HepG2 (cell line): ENCODE data around the gene HNRNPF. TPM values are rescaled to one million over a fixed set of nuclear protein-coding genes. Genes with fewer than 3 reads are reported as not detected.

Source experiments
- FLYWCH1 ChIP-seq: sonication (generic); formaldehyde crosslinking; IDR thresholded peaks from 2 replicates; pipeline ENCODE4 v1.8.1; 2023; ENCODE audit warnings: mild to moderate bottlenecking, missing genetic modification reagents
- HNRNPK ChIP-seq: fragments of 200-400 bp; formaldehyde crosslinking; IDR thresholded peaks from 2 replicates; pipeline ENCODE4 v1.6.1; 2018; ENCODE audit warnings: low read length, low read depth, moderate library complexity, mild to moderate bottlenecking; ENCODE audit not compliant: poor library complexity, severe bottlenecking
- HNRNPUL1 ChIP-seq: fragments of 200-400 bp; formaldehyde crosslinking; IDR thresholded peaks from 2 replicates; pipeline ENCODE4 v1.6.1; 2017; ENCODE audit warnings: low read depth, mild to moderate bottlenecking, low read length, moderate library complexity
- MEIS1 ChIP-seq: sonication (generic); formaldehyde crosslinking; IDR thresholded peaks from 2 replicates; pipeline ENCODE4 v1.9.0; 2021; ENCODE audit warnings: mild to moderate bottlenecking, missing genetic modification reagents, moderate library complexity, borderline replicate concordance
- NFIB ChIP-seq: sonication (generic); formaldehyde crosslinking; IDR thresholded peaks from 2 replicates; pipeline ENCODE4 v1.9.0; 2021; ENCODE audit warnings: missing genetic modification reagents, mild to moderate bottlenecking, borderline replicate concordance
- PRDM4 ChIP-seq: sonication (generic); formaldehyde crosslinking; IDR thresholded peaks from 2 replicates; pipeline ENCODE4 v1.9.0; 2021; ENCODE audit warnings: missing genetic modification reagents, borderline replicate concordance
- SIX4 ChIP-seq: sonication (generic); formaldehyde crosslinking; IDR thresholded peaks from 2 replicates; pipeline ENCODE4 v1.4.0; 2020; ENCODE audit warnings: missing genetic modification reagents
- SOX6 ChIP-seq, 2 experiments: fragments of 450-650 bp in 1 of 2; sonication (generic) in 1 of 2; formaldehyde crosslinking in 1 of 2; IDR thresholded peaks; 2 replicates each; pipeline versions ENCODE4 v1.4.0 to v1.6.1; 2017 to 2020; ENCODE audit warnings: antibody characterized with exemption in 1 of 2, mild to moderate bottlenecking in 1 of 2, missing genetic modification reagents in 1 of 2
- SSRP1 ChIP-seq: IDR thresholded peaks from 2 replicates; pipeline ENCODE4 v1.6.1; 2016; ENCODE audit warnings: control low read depth
- TMF1 ChIP-seq: sonication (generic); formaldehyde crosslinking; IDR thresholded peaks from 2 replicates; pipeline ENCODE4 v1.8.1; 2022; ENCODE audit warnings: low read depth, missing genetic modification reagents
- ZBTB42 ChIP-seq: sonication (generic); formaldehyde crosslinking; IDR thresholded peaks from 2 replicates; pipeline ENCODE4 v1.5.0; 2020; ENCODE audit warnings: mild to moderate bottlenecking, missing genetic modification reagents
- ZKSCAN8 ChIP-seq: IDR thresholded peaks from 2 replicates; pipeline ENCODE4 v1.6.1; 2016; ENCODE audit warnings: borderline replicate concordance, missing genetic modification reagents, missing compliant biosample characterization
- ZNF18 ChIP-seq: sonication (generic); formaldehyde crosslinking; IDR thresholded peaks from 2 replicates; pipeline ENCODE4 v1.8.0; 2022; ENCODE audit warnings: mild to moderate bottlenecking, missing genetic modification reagents; ENCODE audit not compliant: insufficient replicate concordance
- ZNF253 ChIP-seq: sonication (generic); formaldehyde crosslinking; IDR thresholded peaks from 2 replicates; pipeline ENCODE4 v1.8.0; 2022; ENCODE audit warnings: mild to moderate bottlenecking, missing genetic modification reagents, borderline replicate concordance
- ZNF30 ChIP-seq: sonication (generic); formaldehyde crosslinking; IDR thresholded peaks from 2 replicates; pipeline ENCODE4 v1.5.0; 2020; ENCODE audit warnings: mild to moderate bottlenecking, missing genetic modification reagents
- ZNF335 ChIP-seq: sonication (generic); formaldehyde crosslinking; IDR thresholded peaks from 2 replicates; pipeline ENCODE4 v1.4.0; 2020; ENCODE audit warnings: missing genetic modification reagents
- ZNF350 ChIP-seq: sonication (generic); formaldehyde crosslinking; IDR thresholded peaks from 2 replicates; pipeline ENCODE4 v1.4.0; 2020; ENCODE audit warnings: mild to moderate bottlenecking, low read depth, missing genetic modification reagents, borderline replicate concordance
- ZNF678 ChIP-seq: sonication (generic); formaldehyde crosslinking; IDR thresholded peaks from 2 replicates; pipeline ENCODE4 v1.4.0; 2020; ENCODE audit warnings: mild to moderate bottlenecking, missing genetic modification reagents
- ZNF761 ChIP-seq: sonication (generic); formaldehyde crosslinking; conservative IDR thresholded peaks from 2 replicates; pipeline ENCODE4 v1.4.0; 2020; ENCODE audit warnings: mild to moderate bottlenecking, missing genetic modification reagents
- polyA plus RNA-seq, 8 experiments: library from polyadenylated mRNA; depleted of rRNA in 3 of 8; stranded (reverse) in 7 of 8; unstranded in 1 of 8; fragments of >200 nt; fragmentation: Illumina TruSeq in 4 of 8; extraction: Trizol in 4 of 8; gene quantifications; 2 replicates each; pipeline versions ENCODE4 v1.2.1 to v1.2.3, GENCODE V29; 2011 to 2016; ENCODE audit warnings: low read depth in 4 of 8, missing spikeins in 1 of 8, mixed read lengths in 1 of 8; ENCODE audit not compliant: insufficient read depth in 1 of 8
- total RNA-seq, 5 experiments: library from RNA; depleted of rRNA; stranded (reverse); fragments of >200 nt; fragmentation: Illumina TruSeq; extraction: Trizol; gene quantifications; 2 replicates each; pipeline ENCODE4 v1.2.3, GENCODE V29; 2016; ENCODE audit warnings: low read depth in 1 of 5
- TF ChIP-seq, protein P1 (sequence below): sonication (generic); formaldehyde crosslinking; IDR thresholded peaks from 2 replicates; pipeline ENCODE4 v1.9.0; 2021; ENCODE audit warnings: missing genetic modification reagents, borderline replicate concordance
- TF ChIP-seq, protein P2 (sequence below): sonication (generic); formaldehyde crosslinking; IDR thresholded peaks from 2 replicates; pipeline ENCODE4 v1.8.0; 2022; ENCODE audit warnings: mild to moderate bottlenecking, missing genetic modification reagents, moderate library complexity

Gene HNRNPF
- total and polyA plus RNA-seq, 2 of the 13 experiments (the other 11 are each of a cell fraction or from before 2014, with no cell fraction given): 166 to 308 TPM

GRCh38 chr10:43408710-43409384, at the start of gene HNRNPF (continued):
- TF ChIP-seq, protein P1, sequence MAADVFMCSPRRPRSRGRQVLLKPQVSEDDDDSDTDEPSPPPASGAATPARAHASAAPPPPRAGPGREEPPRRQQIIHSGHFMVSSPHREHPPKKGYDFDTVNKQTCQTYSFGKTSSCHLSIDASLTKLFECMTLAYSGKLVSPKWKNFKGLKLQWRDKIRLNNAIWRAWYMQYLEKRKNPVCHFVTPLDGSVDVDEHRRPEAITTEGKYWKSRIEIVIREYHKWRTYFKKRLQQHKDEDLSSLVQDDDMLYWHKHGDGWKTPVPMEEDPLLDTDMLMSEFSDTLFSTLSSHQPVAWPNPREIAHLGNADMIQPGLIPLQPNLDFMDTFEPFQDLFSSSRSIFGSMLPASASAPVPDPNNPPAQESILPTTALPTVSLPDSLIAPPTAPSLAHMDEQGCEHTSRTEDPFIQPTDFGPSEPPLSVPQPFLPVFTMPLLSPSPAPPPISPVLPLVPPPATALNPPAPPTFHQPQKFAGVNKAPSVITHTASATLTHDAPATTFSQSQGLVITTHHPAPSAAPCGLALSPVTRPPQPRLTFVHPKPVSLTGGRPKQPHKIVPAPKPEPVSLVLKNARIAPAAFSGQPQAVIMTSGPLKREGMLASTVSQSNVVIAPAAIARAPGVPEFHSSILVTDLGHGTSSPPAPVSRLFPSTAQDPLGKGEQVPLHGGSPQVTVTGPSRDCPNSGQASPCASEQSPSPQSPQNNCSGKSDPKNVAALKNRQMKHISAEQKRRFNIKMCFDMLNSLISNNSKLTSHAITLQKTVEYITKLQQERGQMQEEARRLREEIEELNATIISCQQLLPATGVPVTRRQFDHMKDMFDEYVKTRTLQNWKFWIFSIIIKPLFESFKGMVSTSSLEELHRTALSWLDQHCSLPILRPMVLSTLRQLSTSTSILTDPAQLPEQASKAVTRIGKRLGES (CRISPR knock-in tag): no peak
- TF ChIP-seq NFIB: no peak
- TF ChIP-seq ZKSCAN8 (CRISPR knock-in tag): no peak
- peak; percentile 70; the same call in 1 of the 2 replicates for TF ChIP-seq ZNF678 (CRISPR knock-in tag)
- TF ChIP-seq MEIS1 (CRISPR knock-in tag): peak; percentile 59; the same call in 1 of the 2 replicates
- no peak; the same call in 1 of the 2 replicates for TF ChIP-seq ZNF350 (CRISPR knock-in tag)
- TF ChIP-seq SSRP1 (CRISPR knock-in tag): no peak
- peak; percentile 95 for TF ChIP-seq ZNF18
- no peak for TF ChIP-seq PRDM4 (CRISPR knock-in tag)
- TF ChIP-seq TMF1: peak; percentile 54; the same call in 1 of the 2 replicates
- TF ChIP-seq SOX6 (IDR thresholded peaks at IDR 0.05): no peak
- peak; percentile 70; the same call in 1 of the 2 replicates for TF ChIP-seq SOX6 (CRISPR knock-in tag; IDR thresholded peaks at IDR 0.05)
- 0 out of 2 replicates have a peak, but pooled peaks have one; percentile 25 for TF ChIP-seq ZNF761 (CRISPR knock-in tag)
- TF ChIP-seq ZNF30 (CRISPR knock-in tag): no peak
- no peak for TF ChIP-seq HNRNPUL1
- TF ChIP-seq ZNF253 (CRISPR knock-in tag): no peak
- no peak for TF ChIP-seq ZNF335 (CRISPR knock-in tag)
- TF ChIP-seq ZBTB42: peak; percentile 85; the same call in 1 of the 2 replicates
- TF ChIP-seq, protein P2, sequence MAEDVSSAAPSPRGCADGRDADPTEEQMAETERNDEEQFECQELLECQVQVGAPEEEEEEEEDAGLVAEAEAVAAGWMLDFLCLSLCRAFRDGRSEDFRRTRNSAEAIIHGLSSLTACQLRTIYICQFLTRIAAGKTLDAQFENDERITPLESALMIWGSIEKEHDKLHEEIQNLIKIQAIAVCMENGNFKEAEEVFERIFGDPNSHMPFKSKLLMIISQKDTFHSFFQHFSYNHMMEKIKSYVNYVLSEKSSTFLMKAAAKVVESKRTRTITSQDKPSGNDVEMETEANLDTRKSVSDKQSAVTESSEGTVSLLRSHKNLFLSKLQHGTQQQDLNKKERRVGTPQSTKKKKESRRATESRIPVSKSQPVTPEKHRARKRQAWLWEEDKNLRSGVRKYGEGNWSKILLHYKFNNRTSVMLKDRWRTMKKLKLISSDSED: no peak
- TF ChIP-seq FLYWCH1: no peak
- peak; percentile 96 for TF ChIP-seq HNRNPK
- no peak; the same call in 1 of the 2 replicates for TF ChIP-seq SIX4 (CRISPR knock-in tag)
